NT2/D1 (cell line): ENCODE measurements around the gene NKG7.

Source experiments
- SUZ12 ChIP-seq: IDR thresholded peaks from 2 replicates; pipeline ENCODE4 v1.6.1; 2011; ENCODE audit not compliant: insufficient read length, insufficient read depth; ENCODE audit errors: extremely low read depth
- YY1 ChIP-seq: IDR thresholded peaks from 2 replicates; pipeline ENCODE4 v1.6.1; 2011; ENCODE audit not compliant: insufficient read length, insufficient read depth

- TF ChIP-seq SUZ12: no peak
- TF ChIP-seq YY1: no peak
Observed at GRCh38 chr19:51417810-51418157, 45.3 kb upstream of the NKG7 start.
